NK-92 treated with Interleukin-12 subunit alpha and Interleukin-12 subunit beta, amount 100 ng/mL, for 24 hours (cell line): ENCODE data around the gene CDH5.
"Not testable (repeated sequence)": the region's sequence is repeated elsewhere in the genome, so short reads cannot be mapped to it uniquely, and the experiment has no call there.

ENCODE experiments used
- DNase-seq: peaks from one replicate; lab custom pipeline; 2025; lab: John Stamatoyannopoulos, UW

Gene CDH5

DNA sequence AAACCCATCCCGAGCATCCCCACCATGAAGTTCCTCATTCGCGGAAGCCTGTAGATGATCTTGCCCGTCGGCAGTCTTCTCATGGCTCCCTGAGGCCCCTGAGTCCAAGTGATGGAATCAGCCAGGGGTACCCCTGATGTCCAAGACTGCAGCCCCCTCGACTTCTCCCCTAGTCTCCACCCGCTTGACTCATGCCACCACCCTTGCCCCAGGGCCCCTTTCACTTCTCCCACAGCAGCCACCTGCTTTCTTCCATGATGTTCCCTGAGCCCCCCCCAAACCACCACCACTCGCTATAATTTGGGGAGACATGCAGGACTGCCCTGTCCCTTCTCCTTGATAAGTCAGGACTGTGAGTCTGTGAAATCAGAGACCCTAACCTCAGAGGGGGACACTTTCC lies 72.0 kb downstream of the CDH5 start:
- DNase-seq: no peak

DNA sequence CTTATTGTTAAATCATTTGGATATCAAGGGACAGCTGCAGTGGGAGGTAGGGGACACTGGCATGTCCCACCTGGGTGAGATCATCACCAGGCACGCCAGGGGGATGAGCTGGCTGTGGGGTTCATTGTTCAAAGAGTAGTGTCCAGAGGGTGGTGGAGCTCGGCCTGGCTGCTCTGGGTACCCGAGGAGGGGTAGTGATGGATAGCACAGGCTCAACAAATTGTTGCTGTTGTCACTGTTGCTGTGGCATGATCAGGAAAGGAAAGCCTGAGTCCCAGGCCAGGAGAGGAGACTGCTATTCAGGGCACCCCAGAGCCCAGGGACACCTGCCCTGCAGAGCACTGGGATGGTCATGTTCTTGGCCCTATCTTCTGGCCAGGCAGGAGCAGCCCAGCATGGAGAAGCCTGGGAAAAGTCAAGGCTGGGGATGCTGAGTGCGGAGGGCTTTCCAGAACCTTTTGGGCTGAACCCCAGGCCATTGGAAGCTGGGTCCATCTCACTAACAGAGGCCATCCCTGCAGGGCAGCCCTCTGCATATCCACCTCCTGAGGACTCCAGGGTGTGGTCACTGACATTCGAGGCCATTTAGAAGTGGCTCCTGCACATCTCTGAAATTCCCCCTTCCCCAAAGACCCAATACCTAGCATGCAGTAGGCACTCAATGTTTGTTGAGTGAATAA lies 72.7 kb downstream of the CDH5 start:
- no peak for DNase-seq

DNA sequence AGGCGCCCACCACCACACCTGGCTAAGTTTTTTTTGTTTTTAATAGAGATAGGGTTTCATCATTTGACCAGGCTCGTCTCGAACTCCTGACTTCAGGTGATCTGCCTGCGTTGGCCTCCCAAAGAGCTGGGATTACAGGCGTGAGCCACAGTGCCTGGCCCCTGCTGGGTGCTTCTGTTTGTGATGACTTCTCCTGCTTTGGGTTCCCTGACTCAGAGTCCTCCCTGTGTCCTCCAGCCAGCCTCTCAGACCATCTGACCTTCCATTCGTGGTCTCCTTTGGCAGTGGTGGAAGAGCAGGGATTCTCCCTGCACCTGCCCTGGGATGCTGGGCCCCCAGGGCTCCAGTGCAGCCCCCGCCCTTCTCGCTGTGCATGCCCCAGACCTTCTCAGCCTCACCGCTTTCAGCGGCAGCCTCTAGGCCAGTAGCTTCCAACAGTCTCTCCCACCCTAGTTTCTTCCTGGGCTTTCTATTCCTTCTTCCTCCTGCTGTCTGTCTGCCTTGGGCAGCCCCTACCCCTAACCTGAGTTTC lies 73.8 kb downstream of the CDH5 start:
- DNase-seq: no peak

DNA sequence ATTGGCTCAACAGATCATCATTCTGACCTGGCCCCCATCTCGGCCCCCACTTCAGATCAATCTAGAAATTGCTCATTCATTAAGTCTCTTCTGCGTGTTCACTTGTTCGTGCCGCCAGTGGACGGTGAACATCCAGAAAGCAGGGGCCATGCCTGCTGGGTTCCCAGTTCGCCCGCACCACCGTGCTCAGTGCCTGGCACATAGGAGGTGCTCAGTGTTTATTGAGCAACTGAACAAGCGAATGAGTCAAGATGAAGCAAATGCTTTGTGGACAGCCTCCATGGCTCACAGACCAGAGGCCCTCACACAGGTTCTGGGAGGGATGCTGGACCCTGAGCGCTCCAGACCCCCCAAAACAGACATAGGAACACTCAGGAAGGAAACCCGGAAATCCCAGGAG lies 74.5 kb downstream of the CDH5 start:
- DNase-seq: no peak

DNA sequence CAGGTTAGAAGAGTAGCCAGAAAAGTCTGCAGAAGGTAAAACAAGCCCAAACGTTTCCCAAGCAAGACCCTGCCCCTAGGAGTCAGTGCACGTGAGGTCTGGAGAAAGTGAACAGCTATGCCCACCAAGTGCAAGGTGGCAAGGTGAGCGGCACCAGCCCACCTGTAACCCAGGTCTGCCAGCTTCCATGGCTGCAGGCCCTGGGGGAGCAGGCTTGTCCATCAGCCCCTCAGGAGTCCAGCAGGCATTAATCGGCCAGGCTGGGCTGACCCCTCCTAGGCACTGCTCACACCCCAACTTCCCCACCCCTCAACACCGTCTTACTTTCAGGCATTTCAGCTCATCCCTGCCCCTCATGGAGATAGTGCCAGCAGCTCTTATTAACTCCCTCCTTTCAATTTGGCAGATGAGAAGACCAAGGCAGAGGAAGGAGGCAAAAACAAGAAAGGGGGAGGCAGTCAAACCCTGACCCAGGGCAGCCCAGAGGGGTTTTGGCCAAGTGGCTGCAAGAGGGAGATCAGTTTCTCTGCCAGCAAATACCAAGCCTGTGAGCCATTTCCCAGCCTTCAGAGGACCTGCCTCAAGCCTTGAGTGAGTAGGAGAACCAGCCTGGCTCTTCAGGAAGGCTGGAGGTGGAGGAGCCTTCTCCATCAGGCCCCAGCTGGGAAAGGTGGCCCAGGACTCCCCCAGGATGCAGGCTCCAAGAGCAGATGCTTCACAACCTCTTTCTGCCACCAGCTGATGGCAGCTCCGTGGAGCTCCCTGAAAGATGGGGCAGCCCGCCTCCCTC lies 75.3 kb downstream of the CDH5 start:
- no peak for DNase-seq

DNA sequence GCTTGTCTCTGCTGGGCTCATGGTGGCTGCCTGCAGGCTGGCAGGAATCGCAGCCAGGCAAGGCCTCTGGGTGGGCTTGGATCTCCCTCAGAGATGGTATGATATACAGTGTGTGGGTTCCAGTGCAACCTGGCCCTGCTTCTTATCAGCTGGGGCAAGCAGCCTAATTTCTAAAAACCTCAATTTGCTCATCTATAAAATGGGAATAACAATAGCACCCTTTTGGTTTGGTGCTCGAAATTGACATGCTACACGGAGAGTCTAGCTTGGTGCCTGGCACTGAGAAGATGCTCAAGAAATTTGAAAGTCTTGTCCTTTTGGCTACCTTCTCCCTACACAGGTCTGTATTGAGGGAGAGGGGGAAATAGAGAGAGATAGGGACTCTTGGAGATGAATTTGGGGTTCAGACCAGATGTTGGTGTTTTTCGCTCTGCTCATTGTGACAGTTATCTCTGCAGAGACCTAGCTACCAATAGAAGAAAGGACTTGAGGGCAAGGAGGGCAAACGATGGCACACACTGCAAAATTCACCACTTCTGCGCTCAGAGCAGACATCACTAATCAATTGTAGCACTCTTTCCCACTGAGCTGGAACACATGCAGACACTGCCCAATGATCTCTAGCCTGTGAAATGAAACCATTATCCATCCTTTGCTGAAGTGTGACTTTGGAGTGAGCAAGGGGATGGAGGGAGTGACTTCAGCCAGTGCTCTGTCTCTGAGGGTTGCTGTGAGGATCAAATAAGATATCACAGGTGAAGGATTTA lies 76.2 kb downstream of the CDH5 start:
- no peak for DNase-seq

DNA sequence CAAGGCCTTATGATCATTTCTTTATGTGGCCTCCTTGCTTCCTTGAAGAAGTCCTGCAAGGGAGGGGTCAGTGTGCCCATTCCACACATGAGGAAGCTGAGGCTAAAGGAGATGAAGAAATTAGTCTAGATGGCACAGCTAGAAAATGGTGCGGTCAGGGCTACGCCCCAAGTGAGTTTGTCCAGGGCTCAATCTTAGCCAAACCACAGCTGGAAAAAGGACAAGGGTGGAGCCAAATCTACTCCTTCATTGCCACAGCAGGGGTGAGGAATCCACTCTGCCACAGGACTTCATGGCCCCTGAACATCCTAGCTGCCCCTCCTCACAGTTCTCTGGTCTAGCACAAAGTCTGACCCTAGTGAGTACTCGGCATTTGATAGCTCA lies 76.8 kb downstream of the CDH5 start:
- no peak for DNase-seq

DNA sequence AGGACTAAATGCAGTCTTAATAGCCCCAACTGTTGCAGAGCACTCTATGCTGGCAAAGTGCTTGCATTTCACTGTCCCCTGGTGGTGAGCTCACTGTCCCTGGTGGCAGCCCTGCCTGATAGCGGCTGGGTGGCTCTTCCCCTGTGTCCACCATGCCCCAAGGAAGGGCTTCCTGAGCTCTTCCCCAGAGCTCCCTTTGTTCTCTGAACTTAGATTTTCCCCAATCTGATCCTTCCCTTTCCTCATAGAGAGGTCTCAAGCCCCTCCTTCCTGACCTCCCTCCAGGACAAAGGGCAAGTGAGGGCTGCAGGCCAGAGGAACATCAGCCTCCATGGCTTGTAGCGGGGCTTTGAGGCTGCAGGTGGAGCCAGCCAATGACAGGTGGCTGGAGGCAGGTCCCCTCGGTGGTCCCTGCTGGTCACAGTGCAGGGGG lies 77.6 kb downstream of the CDH5 start:
- DNase-seq: no peak

DNA sequence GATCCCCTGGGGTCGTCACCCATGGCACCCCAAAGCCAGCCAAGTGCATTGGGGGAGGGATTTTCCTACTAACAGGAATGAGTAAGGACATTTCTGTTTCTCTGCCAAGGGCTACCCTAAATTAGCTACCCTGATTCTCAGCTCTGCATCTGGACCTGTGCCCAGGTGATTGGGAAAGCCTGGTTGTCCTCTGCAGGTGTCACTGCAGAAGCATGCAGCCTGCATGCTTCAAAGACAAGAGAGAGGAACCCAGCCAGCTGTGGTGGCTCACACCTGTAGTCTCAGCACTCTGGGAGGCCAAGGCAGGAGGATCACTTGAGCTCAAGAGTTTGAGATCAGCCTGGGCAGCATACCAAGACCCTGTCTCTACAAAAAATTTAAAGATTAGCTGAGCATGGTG lies 80.2 kb downstream of the CDH5 start:
- no peak for DNase-seq

DNA sequence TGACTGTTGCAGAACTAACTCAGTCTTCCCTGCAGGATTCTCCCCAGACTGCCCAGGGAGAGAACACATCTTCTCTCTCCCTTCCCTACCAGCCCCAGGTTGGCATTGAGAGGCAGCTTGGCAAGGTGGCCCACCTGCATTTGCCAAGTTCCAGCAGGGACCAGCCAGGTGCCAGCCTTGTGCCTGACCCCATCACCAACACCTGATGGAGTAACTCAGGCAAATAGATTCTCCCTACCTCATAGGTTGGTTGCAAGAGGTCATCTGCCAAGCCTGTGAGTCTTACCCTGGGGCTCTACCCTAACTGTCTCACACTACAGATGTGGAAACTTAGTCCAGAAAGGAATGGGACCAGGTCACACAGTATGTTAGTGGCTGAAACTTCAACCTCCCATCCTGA lies 81.0 kb downstream of the CDH5 start:
- no peak for DNase-seq

DNA sequence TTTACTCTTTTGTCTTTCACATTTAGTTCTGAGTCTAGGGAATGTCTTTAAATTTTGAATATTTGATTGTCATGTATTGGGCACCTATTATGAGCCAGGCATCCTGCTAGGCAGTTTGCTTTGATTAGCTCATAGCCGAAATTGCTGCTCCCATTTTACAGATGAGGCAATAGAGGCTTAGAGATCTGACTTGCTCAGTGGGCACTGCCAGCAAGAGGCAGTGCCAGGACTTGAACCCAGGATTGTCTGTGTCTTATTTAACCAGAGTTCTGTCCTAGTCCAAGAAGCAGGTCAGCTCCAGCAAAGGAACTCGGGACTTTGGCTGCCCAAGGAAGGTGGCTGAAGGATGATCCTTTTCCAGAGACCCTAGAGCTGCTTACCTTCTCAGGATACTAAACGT lies 85.1 kb downstream of the CDH5 start:
- no peak for DNase-seq

DNA sequence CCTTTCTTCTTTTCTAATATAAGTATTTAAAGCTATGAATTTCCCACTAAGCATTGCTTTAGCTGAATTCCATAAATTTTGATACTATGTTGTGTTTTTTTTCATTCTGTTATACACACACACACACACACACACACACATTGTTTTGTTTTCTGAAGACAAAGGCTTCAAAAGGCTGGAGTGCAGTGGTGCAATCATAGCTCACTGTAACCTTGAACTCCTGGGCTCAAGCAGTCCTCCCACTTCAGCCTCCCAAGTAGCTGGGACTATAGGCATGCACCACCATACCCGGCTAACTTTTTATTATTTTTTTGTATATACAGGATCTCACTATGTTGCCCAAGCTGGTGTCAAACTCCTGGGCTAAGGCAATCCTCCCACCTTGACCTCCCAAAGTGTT lies 86.7 kb downstream of the CDH5 start:
- not testable (repeated sequence) for DNase-seq
